ENCODE measurements around the gene IKBIP.
"Not testable (repeated sequence)": the region's sequence is repeated elsewhere in the genome, so short reads cannot be mapped to it uniquely, and the experiment has no call there.

Gene IKBIP

GRCh38 chr12:98606359-98606988 is 38.1 kb downstream of the IKBIP start:
- Histone ChIP-seq H2AFZ (ENCODE audit: low read depth, low read length, severe bottlenecking) (no peak overlapping the region), H3K36me3 (ENCODE audit: low read length) (peaks cover 18% of the 10 kb centered on the region), H4K20me1 (ENCODE audit: low read depth, low read length) (no peaks in the 10 kb centered on the region), H3K27me3 (ENCODE audit: low read length) (no peaks in the 10 kb centered on the region), H3K9ac (ENCODE audit: low read length) (no peak overlapping the region), H3K9me3 (ENCODE audit: insufficient read depth, low read length) (no peaks in the 10 kb centered on the region), H3K9me2 (replicated peaks; ENCODE audit: insufficient read depth, low read length) (no peaks in the 10 kb centered on the region), H3K4me3 (ENCODE audit: insufficient read depth, low read length, poor library complexity, severe bottlenecking) (no peak overlapping the region), H3K4me2 (ENCODE audit: low read depth, low read length, poor library complexity, severe bottlenecking) (no peak overlapping the region), H3K27ac (ENCODE audit: low read depth, low read length) (no peak overlapping the region), H3K79me2 (ENCODE audit: insufficient read depth, low read length) (no peaks in the 10 kb centered on the region; the same call in 1 of the 2 replicates), H3F3A (ENCODE audit: insufficient read depth) (peaks cover 39% of the 10 kb centered on the region)
- TF ChIP-seq EZH2phosphoT487 (conservative IDR thresholded peaks at IDR 0.05; ENCODE audit: low read length) (no peak), CTCF (IDR thresholded peaks at IDR 0.05; ENCODE audit: insufficient read depth, low read length, poor library complexity, severe bottlenecking) (no peak)

GRCh38 chr12:98601924-98602323 is 42.7 kb downstream of the IKBIP start:
- H3K27ac ChIP-seq (ENCODE audit: low read depth, low read length) = no peak overlapping the region
- no peak overlapping the region for H2AFZ ChIP-seq (ENCODE audit: low read depth, low read length, severe bottlenecking)
- no peaks in the 10 kb centered on the region for H3K9me3 ChIP-seq (ENCODE audit: insufficient read depth, low read length)
- no peak overlapping the region for H3K4me3 ChIP-seq (ENCODE audit: insufficient read depth, low read length, poor library complexity, severe bottlenecking)
- peaks cover 51% of the 10 kb centered on the region for H3K36me3 ChIP-seq (ENCODE audit: low read length)
- peaks cover 62% of the 10 kb centered on the region for H3F3A ChIP-seq (ENCODE audit: insufficient read depth)
- no peak for TF ChIP-seq EZH2phosphoT487 (conservative IDR thresholded peaks at IDR 0.05; ENCODE audit: low read length)
- TF ChIP-seq CTCF (IDR thresholded peaks at IDR 0.05; ENCODE audit: insufficient read depth, low read length, poor library complexity, severe bottlenecking) = no peak
- peaks cover 7% of the 10 kb centered on the region; the same call in 1 of the 2 replicates for H4K20me1 ChIP-seq (ENCODE audit: low read depth, low read length)
- H3K27me3 ChIP-seq (ENCODE audit: low read length) = no peaks in the 10 kb centered on the region
- peaks cover 15% of the 10 kb centered on the region for H3K79me2 ChIP-seq (ENCODE audit: insufficient read depth, low read length)
- no peak overlapping the region for H3K9ac ChIP-seq (ENCODE audit: low read length)
- H3K4me2 ChIP-seq (ENCODE audit: low read depth, low read length, poor library complexity, severe bottlenecking) = no peak overlapping the region
- H3K9me2 ChIP-seq (replicated peaks; ENCODE audit: insufficient read depth, low read length) = no peaks in the 10 kb centered on the region

GRCh38 chr12:98597313-98597712 is 47.3 kb downstream of the IKBIP start:
- peaks cover 61% of the 10 kb centered on the region for H3K36me3 ChIP-seq (ENCODE audit: low read length)
- not testable (repeated sequence) for H3K4me3 ChIP-seq (ENCODE audit: insufficient read depth, low read length, poor library complexity, severe bottlenecking); H3K9ac ChIP-seq (ENCODE audit: low read length)

GRCh38 chr12:98595243-98595988 is 49.2 kb downstream of the IKBIP start:
- peaks cover 18% of the 10 kb centered on the region; the same call in 1 of the 2 replicates for H3F3A ChIP-seq (ENCODE audit: insufficient read depth)
- H4K20me1 ChIP-seq (ENCODE audit: low read depth, low read length) = peaks cover 29% of the 10 kb centered on the region
- peak overlapping the region; percentile 94 for H3K4me2 ChIP-seq (ENCODE audit: low read depth, low read length, poor library complexity, severe bottlenecking)
- H3K9me2 ChIP-seq (replicated peaks; ENCODE audit: insufficient read depth, low read length) = no peaks in the 10 kb centered on the region
- H3K9ac ChIP-seq (ENCODE audit: low read length) = peak overlapping the region; percentile 95
- peaks cover 45% of the 10 kb centered on the region for H3K36me3 ChIP-seq (ENCODE audit: low read length)
- no peaks in the 10 kb centered on the region for H3K27me3 ChIP-seq (ENCODE audit: low read length)
- 0 out of 2 replicates have a peak overlapping the region, but pooled peaks have one; percentile 27 for H3K27ac ChIP-seq (ENCODE audit: low read depth, low read length)
- H3K4me3 ChIP-seq (ENCODE audit: insufficient read depth, low read length, poor library complexity, severe bottlenecking) = peak overlapping the region; percentile 70
- H3K9me3 ChIP-seq (ENCODE audit: insufficient read depth, low read length) = no peaks in the 10 kb centered on the region
- H2AFZ ChIP-seq (ENCODE audit: low read depth, low read length, severe bottlenecking) = no peak overlapping the region
- TF ChIP-seq EZH2phosphoT487 (conservative IDR thresholded peaks at IDR 0.05; ENCODE audit: low read length) (no peak), CTCF (IDR thresholded peaks at IDR 0.05; ENCODE audit: insufficient read depth, low read length, poor library complexity, severe bottlenecking) (no peak)
- peaks cover 50% of the 10 kb centered on the region for H3K79me2 ChIP-seq (ENCODE audit: insufficient read depth, low read length)

More at GRCh38 chr12:98597313-98597712, 47.3 kb downstream of the IKBIP start:
- not testable (repeated sequence) for H3K9me2 ChIP-seq (replicated peaks; ENCODE audit: insufficient read depth, low read length); H3K9me3 ChIP-seq (ENCODE audit: insufficient read depth, low read length); H2AFZ ChIP-seq (ENCODE audit: low read depth, low read length, severe bottlenecking); H3K4me2 ChIP-seq (ENCODE audit: low read depth, low read length, poor library complexity, severe bottlenecking); H3K27ac ChIP-seq (ENCODE audit: low read depth, low read length); H3K27me3 ChIP-seq (ENCODE audit: low read length)
- Histone ChIP-seq H4K20me1 (ENCODE audit: low read depth, low read length) (peaks cover 29% of the 10 kb centered on the region), H3F3A (ENCODE audit: insufficient read depth) (peaks cover 34% of the 10 kb centered on the region), H3K79me2 (ENCODE audit: insufficient read depth, low read length) (peaks cover 50% of the 10 kb centered on the region)
